Mammary epithelial cell (primary cell): Measurements from ENCODE around the gene NR2F1-AS1.

Source experiments
- CTCF ChIP-seq, 2 donors: IDR thresholded peaks in 1 of 2; conservative IDR thresholded peaks in 1 of 2; 2 replicates each; pipeline ENCODE4 v1.5.1; 2011 to 2012; ENCODE audit warnings: inconsistent platforms in 2 of 2, low read length in 2 of 2, mild to moderate bottlenecking in 2 of 2, control low read depth in 1 of 2, low read depth in 1 of 2; ENCODE audit not compliant: insufficient read depth in 1 of 2; ENCODE audit errors: extremely low read depth in 1 of 2
- EZH2 ChIP-seq: IDR thresholded peaks from 2 replicates; pipeline ENCODE4 v1.6.1; 2012; ENCODE audit warnings: low read length, inconsistent platforms, borderline replicate concordance

GRCh38 chr5:93407454-93407853 lies 173.6 kb downstream of the NR2F1-AS1 start:
- TF ChIP-seq CTCF (conservative IDR thresholded peaks at IDR 0.05 in 1 of 2, IDR thresholded peaks at IDR 0.05 in 1 of 2; ENCODE audit: extremely low read depth in 1 of 2, insufficient read depth in 1 of 2, low read depth in 1 of 2, low read length in 2 of 2) (no peak), EZH2 (no peak)
